ENCODE data around the gene CCL11.
"Not testable (repeated sequence)": the region's sequence is repeated elsewhere in the genome, so short reads cannot be mapped to it uniquely, and the experiment has no call there.

The CCL11 gene

DNA sequence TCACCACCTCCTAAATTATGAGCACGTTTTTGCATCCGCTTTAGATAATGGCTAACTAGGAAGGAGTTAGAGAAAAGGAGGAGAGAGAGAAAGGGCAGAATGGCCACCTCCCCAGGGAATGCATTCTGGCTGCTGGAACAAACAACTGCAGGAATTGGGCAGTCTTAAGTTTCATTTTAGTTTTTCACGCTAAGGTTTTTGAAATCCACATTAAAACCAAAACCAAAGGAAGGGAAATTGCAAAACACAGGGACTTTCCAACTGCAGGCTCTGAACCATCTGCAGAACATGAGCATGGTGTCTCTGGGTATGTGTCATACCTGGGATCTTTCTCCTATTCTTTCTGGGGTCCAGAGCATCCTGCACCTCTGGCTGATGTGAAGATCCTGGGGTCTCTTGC is 21.6 kb downstream of the CCL11 start:
- no peak for DNase-seq (ENCODE audit: low read depth)

GRCh38 chr17:34308371-34308770 is 22.8 kb downstream of the CCL11 start:
- DNase-seq (ENCODE audit: low read depth), result no peak

- DNase-seq (ENCODE audit: low read depth), result no peak
These were observed 25.7 kb downstream of the CCL11 start for GRCh38 chr17:34311291-34311690.

GRCh38 chr17:34312080-34312479 is 26.5 kb downstream of the CCL11 start:
- no peak for DNase-seq (ENCODE audit: low read depth)

GRCh38 chr17:34313164-34313563 is 27.6 kb downstream of the CCL11 start:
- DNase-seq (ENCODE audit: low read depth), result no peak

DNA sequence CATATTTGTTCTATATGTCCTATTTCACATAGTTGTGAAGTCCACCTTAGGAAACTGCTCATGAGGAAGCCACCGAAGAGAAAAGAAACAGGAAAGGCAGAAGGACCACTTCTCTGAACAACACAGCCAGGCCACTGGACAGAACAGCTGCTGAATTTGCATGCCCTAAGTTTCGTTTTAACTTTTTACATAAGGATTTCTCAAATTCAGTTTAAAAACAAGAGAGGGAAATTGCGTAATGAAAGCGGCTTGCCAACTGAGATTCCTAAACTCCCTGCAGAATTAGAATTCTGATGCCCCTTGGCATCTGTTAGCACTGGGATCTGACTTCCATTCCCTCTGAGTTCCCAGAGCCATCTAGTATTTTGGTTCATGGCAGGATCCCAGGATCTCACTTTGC is 28.7 kb downstream of the CCL11 start:
- no peak for DNase-seq (ENCODE audit: low read depth)

DNA sequence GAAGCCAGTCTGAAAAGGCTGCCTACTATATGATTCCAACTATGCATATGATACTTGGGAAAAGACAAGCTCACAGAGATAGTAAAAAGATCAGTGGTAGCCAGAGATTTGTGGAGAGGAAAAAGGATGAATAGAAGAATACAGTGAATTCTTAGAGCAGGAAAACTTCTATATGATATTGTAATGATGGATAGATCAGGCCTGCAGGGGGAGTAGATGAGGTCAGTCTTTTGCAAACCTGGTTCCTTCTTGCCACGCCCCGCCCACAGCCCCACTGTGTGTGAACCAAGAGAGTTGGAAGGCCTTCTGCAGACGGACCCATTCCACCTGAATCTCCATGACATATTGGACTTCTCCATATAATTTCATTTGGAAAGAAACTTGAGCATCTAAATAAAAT is 32.9 kb downstream of the CCL11 start:
- no peak for DNase-seq (ENCODE audit: low read depth)

GRCh38 chr17:34319039-34319483 is 33.5 kb downstream of the CCL11 start, which contains the start of gene CCL8:
TSS of gene CCL8 (plus strand) at chr17:34319435. CDS start at chr17:34319502, 67 bp downstream.
- DNase-seq (ENCODE audit: low read depth), result no peak

GRCh38 chr17:34321964-34322363 is 36.4 kb downstream of the CCL11 start:
- no peak for DNase-seq (ENCODE audit: low read depth)

GRCh38 chr17:34327580-34327979 is 42.0 kb downstream of the CCL11 start:
- DNase-seq (ENCODE audit: low read depth), result not testable (repeated sequence)

DNA sequence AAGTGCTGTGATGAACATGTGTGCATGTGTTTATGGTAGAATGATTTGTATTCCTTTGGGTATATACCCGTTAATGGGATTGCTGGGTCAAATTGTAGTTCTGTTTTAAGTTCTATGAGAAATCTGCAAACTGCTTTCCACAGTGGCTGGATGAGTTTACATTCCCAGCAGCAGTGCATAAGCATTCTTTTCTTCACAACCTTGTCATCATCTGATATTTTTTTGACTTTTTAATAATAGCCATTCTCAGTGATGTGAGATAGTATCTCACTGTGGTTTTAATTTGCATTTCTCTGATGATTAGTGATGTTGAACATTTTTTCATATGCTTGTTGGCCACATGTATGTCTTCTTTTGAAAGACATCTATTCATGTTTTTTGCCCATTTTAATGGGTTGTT is 52.2 kb downstream of the CCL11 start:
- no peak for DNase-seq (ENCODE audit: low read depth)

All from HS-27A (cell line).